WTC11 (cell line): ENCODE data around the gene JHY. TPM values are rescaled to one million over a fixed set of nuclear protein-coding genes. Genes with fewer than 3 reads are reported as not detected.

Source experiments
- ATAC-seq: fragments of 200-7000 bp; cut with Tn5 transposase; 2 replicates; pipeline ENCODE4 v1.10.0; 2021; ENCODE audit warnings: mild to moderate bottlenecking, moderate library complexity
- CTCF ChIA-PET: fragments of 300-600 bp; sonication (Branson Sonifier 250); formaldehyde crosslinking; loops from one replicate; lab custom pipeline; 2021; ENCODE audit warnings: antibody characterized with exemption; lab: Charles Lee
- POLR2A ChIA-PET: fragments of 350-600 bp; sonication (Branson Sonifier 250); formaldehyde crosslinking; loops from one replicate; lab custom pipeline; 2021; ENCODE audit warnings: antibody characterized with exemption; lab: Charles Lee
- DNase-seq: peaks from one replicate; pipeline ENCODE4 v3.0.0; 2021; ENCODE audit warnings: low spot score
- H3K27ac Mint-ChIP-seq: 2 replicates; pipeline ENCODE4 v1.8.0; 2021; ENCODE audit warnings: mixed read lengths
- H3K27me3 Mint-ChIP-seq: 2 replicates; pipeline ENCODE4 v1.8.0; 2021; ENCODE audit warnings: low read depth, mild to moderate bottlenecking, moderate library complexity, mixed read lengths
- H3K36me3 Mint-ChIP-seq: 2 replicates; pipeline ENCODE4 v1.8.0; 2021; ENCODE audit warnings: mixed read lengths
- H3K4me1 Mint-ChIP-seq: 2 replicates; pipeline ENCODE4 v1.8.0; 2022; ENCODE audit warnings: mixed read lengths
- H3K4me3 Mint-ChIP-seq: 2 replicates; pipeline ENCODE4 v1.8.0; 2021; ENCODE audit warnings: mild to moderate bottlenecking, moderate library complexity, mixed read lengths
- H3K9me3 Mint-ChIP-seq: 2 replicates; pipeline ENCODE4 v1.8.0; 2021; ENCODE audit warnings: mixed read lengths
- AR ChIP-seq: fragments of 250-450 bp; sonication (Bioruptor Pico); IDR thresholded peaks from 2 replicates; pipeline ENCODE4 v1.9.0; 2021; ENCODE audit warnings: mild to moderate bottlenecking
- CBFB ChIP-seq: sonication (generic); formaldehyde crosslinking; IDR thresholded peaks from 2 replicates; pipeline ENCODE4 v1.8.1; 2022; ENCODE audit warnings: mild to moderate bottlenecking, low read depth, missing genetic modification reagents
- ELF4 ChIP-seq: sonication (generic); formaldehyde crosslinking; IDR thresholded peaks from 2 replicates; pipeline ENCODE4 v1.8.1; 2022; ENCODE audit warnings: low read depth, mild to moderate bottlenecking, moderate library complexity, missing genetic modification reagents
- ESRRA ChIP-seq: sonication (generic); formaldehyde crosslinking; IDR thresholded peaks from 2 replicates; pipeline ENCODE4 v1.8.1; 2022; ENCODE audit warnings: mild to moderate bottlenecking, missing genetic modification reagents, borderline replicate concordance
- HMGA2 ChIP-seq: fragments of 250-450 bp; sonication (Bioruptor Pico); IDR thresholded peaks from 2 replicates; pipeline ENCODE4 v1.4.0; 2021; ENCODE audit warnings: mild to moderate bottlenecking, moderate library complexity
- IRF1 ChIP-seq: sonication (generic); formaldehyde crosslinking; IDR thresholded peaks from 2 replicates; pipeline ENCODE4 v1.8.0; 2023; ENCODE audit warnings: missing genetic modification reagents
- KAT7 ChIP-seq: sonication (generic); formaldehyde crosslinking; IDR thresholded peaks from 2 replicates; pipeline ENCODE4 v1.8.1; 2023; ENCODE audit warnings: missing genetic modification reagents, mild to moderate bottlenecking, borderline replicate concordance
- MXD4 ChIP-seq: fragments of 250-450 bp; sonication (Bioruptor Pico); IDR thresholded peaks from 2 replicates; pipeline ENCODE4 v1.8.0; 2021; ENCODE audit warnings: mild to moderate bottlenecking, moderate library complexity, borderline replicate concordance
- MYBL2 ChIP-seq: sonication (generic); formaldehyde crosslinking; IDR thresholded peaks from 2 replicates; pipeline ENCODE4 v1.8.1; 2023; ENCODE audit warnings: mild to moderate bottlenecking, moderate library complexity, missing genetic modification reagents
- NR1H2 ChIP-seq: sonication (generic); formaldehyde crosslinking; IDR thresholded peaks from 2 replicates; pipeline ENCODE4 v1.9.0; 2021; ENCODE audit warnings: mild to moderate bottlenecking, moderate library complexity, missing genetic modification reagents
- OVOL2 ChIP-seq: fragments of 250-450 bp; sonication (Bioruptor Pico); IDR thresholded peaks from 2 replicates; pipeline ENCODE4 v1.9.0; 2021; ENCODE audit warnings: mild to moderate bottlenecking, borderline replicate concordance
- TEAD1 ChIP-seq: sonication (generic); formaldehyde crosslinking; IDR thresholded peaks from 2 replicates; pipeline ENCODE4 v1.8.0; 2022; ENCODE audit warnings: mild to moderate bottlenecking, missing genetic modification reagents
- TEAD4 ChIP-seq: sonication (generic); formaldehyde crosslinking; IDR thresholded peaks from 2 replicates; pipeline ENCODE4 v1.8.0; 2022; ENCODE audit warnings: mild to moderate bottlenecking, missing genetic modification reagents
- ZBTB21 ChIP-seq: sonication (generic); formaldehyde crosslinking; IDR thresholded peaks from 2 replicates; pipeline ENCODE4 v1.8.1; 2023; ENCODE audit warnings: mild to moderate bottlenecking, missing genetic modification reagents, borderline replicate concordance
- ZNF121 ChIP-seq: sonication (generic); formaldehyde crosslinking; IDR thresholded peaks from 2 replicates; pipeline ENCODE4 v1.8.0; 2023; ENCODE audit warnings: missing genetic modification reagents
- total RNA-seq: library from RNA; stranded (reverse); gene quantifications from 3 replicates; pipeline ENCODE4 v1.2.3, GENCODE V29; 2021
- TF ChIP-seq, protein P1 (sequence below): sonication (generic); formaldehyde crosslinking; IDR thresholded peaks from 2 replicates; pipeline ENCODE4 v1.8.1; 2022; ENCODE audit warnings: missing genetic modification reagents, borderline replicate concordance
- TF ChIP-seq, protein P2 (sequence below): fragments of 250-450 bp; sonication (Bioruptor Pico); IDR thresholded peaks from 2 replicates; pipeline ENCODE4 v1.9.0; 2021; ENCODE audit warnings: mild to moderate bottlenecking
- TF ChIP-seq, protein P3 (sequence below): fragments of 250-450 bp; sonication (Bioruptor Pico); IDR thresholded peaks from 2 replicates; pipeline ENCODE4 v1.9.0; 2021; ENCODE audit warnings: moderate library complexity, mild to moderate bottlenecking, inconsistent platforms, borderline replicate concordance
- TF ChIP-seq, protein P4 (sequence below): sonication (generic); formaldehyde crosslinking; IDR thresholded peaks from 2 replicates; pipeline ENCODE4 v1.8.1; 2022; ENCODE audit warnings: mild to moderate bottlenecking, missing genetic modification reagents, moderate library complexity, borderline replicate concordance
- TF ChIP-seq, protein P5 (sequence below): fragments of 250-450 bp; sonication (Bioruptor Pico); conservative IDR thresholded peaks from 2 replicates; pipeline ENCODE4 v1.9.0; 2021; ENCODE audit warnings: mild to moderate bottlenecking

The JHY gene
- total RNA-seq, 1 experiment from 2014 or later = 1.6 TPM

DNA sequence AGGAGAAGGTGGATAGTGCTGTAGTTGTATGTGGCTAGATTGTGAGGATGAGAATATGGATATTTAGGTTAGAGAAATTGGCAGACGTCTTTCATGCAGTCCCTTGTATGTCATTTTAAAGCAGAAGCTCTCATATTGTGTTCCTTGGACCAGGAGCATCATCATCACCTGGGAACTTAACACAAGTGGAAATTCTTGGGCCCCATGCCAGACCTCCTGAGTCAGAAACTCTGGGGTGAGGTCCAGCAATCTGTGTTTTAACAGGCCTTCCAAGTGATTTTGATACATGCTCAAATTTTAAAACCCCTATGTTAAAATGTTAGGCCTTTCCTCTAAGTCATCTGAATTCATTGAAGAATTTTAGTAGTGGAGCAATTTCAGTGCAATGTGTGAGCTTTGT is 34.8 kb downstream of the JHY start:
- Mint-ChIP-seq H3K36me3 (no peaks in the 10 kb centered on the region), H3K27ac (no peak overlapping the region), H3K4me1 (peaks cover 13% of the 10 kb centered on the region), H3K9me3 (no peaks in the 10 kb centered on the region), H3K27me3 (no peaks in the 10 kb centered on the region), H3K4me3 (no peak overlapping the region)
- TF ChIP-seq, protein P1, sequence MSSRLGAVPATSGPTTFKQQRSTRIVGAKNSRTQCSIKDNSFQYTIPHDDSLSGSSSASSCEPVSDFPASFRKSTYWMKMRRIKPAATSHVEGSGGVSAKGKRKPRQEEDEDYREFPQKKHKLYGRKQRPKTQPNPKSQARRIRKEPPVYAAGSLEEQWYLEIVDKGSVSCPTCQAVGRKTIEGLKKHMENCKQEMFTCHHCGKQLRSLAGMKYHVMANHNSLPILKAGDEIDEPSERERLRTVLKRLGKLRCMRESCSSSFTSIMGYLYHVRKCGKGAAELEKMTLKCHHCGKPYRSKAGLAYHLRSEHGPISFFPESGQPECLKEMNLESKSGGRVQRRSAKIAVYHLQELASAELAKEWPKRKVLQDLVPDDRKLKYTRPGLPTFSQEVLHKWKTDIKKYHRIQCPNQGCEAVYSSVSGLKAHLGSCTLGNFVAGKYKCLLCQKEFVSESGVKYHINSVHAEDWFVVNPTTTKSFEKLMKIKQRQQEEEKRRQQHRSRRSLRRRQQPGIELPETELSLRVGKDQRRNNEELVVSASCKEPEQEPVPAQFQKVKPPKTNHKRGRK (CRISPR knock-in tag) = no peak
- TF ChIP-seq IRF1 (CRISPR knock-in tag) (no peak), AR (no peak), TEAD1 (CRISPR knock-in tag) (no peak), HMGA2 (CRISPR knock-in tag) (no peak), TEAD4 (CRISPR knock-in tag) (no peak), ESRRA (no peak), MXD4 (CRISPR knock-in tag) (no peak)
- TF ChIP-seq, protein P2, sequence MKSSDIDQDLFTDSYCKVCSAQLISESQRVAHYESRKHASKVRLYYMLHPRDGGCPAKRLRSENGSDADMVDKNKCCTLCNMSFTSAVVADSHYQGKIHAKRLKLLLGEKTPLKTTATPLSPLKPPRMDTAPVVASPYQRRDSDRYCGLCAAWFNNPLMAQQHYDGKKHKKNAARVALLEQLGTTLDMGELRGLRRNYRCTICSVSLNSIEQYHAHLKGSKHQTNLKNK (CRISPR knock-in tag) = no peak
- TF ChIP-seq, protein P3, sequence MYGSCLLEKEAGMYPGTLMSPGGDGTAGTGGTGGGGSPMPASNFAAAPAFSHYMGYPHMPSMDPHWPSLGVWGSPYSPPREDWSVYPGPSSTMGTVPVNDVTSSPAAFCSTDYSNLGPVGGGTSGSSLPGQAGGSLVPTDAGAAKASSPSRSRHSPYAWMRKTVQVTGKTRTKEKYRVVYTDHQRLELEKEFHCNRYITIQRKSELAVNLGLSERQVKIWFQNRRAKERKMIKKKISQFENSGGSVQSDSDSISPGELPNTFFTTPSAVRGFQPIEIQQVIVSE (CRISPR knock-in tag) = no peak
- ATAC-seq (no peak), DNase-seq (no peak)
- ChIA-PET CTCF (interaction anchor here (0.6 to 1.5 kb wide), 7 partner anchors 9 to 330 kb away, joined by 3 to 5 read pairs (median 3); no protein-coding TSS in a partner anchor), POLR2A (no interaction called here)

DNA sequence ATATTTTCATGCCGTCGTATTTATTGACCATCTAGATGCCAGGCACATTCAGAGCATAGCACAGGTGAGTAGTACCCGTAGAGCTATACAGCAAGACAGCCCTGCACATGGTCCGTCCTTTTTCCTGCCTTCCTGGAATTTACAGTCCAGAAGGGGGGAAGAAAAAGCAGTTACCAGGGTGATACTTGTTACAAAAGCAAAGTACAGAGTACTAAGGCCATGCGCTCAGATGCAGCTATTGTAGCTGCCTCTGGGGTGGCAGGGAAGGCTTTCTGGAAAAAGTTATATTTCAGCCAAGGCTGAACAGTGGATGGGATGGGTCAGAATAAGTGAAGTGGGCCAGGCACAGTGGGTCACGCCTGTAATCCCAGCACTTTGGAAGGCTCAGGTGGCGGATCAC is 36.2 kb downstream of the JHY start:
- Mint-ChIP-seq H3K4me1 (peaks cover 13% of the 10 kb centered on the region), H3K9me3 (no peaks in the 10 kb centered on the region), H3K27ac (no peak overlapping the region), H3K36me3 (no peaks in the 10 kb centered on the region), H3K27me3 (no peaks in the 10 kb centered on the region), H3K4me3 (no peak overlapping the region)
- no peak for DNase-seq
- ChIA-PET POLR2A (no interaction called here), CTCF (interaction anchor here (1.6 kb wide), 1 partner anchor 102 kb away, joined by 3 read pairs; no protein-coding TSS in a partner anchor)
- no peak for ATAC-seq
- TF ChIP-seq ELF4 (CRISPR knock-in tag) = no peak
- TF ChIP-seq HMGA2 (CRISPR knock-in tag) = no peak
- TF ChIP-seq MXD4 (CRISPR knock-in tag) = no peak
- TF ChIP-seq MYBL2 = no peak
- no peak for TF ChIP-seq KAT7 (CRISPR knock-in tag)
- TF ChIP-seq OVOL2 (CRISPR knock-in tag) = no peak
- no peak for TF ChIP-seq CBFB
- TF ChIP-seq ZNF121 (CRISPR knock-in tag) = no peak
- TF ChIP-seq AR = no peak
- TF ChIP-seq, protein P4, sequence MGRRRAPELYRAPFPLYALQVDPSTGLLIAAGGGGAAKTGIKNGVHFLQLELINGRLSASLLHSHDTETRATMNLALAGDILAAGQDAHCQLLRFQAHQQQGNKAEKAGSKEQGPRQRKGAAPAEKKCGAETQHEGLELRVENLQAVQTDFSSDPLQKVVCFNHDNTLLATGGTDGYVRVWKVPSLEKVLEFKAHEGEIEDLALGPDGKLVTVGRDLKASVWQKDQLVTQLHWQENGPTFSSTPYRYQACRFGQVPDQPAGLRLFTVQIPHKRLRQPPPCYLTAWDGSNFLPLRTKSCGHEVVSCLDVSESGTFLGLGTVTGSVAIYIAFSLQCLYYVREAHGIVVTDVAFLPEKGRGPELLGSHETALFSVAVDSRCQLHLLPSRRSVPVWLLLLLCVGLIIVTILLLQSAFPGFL (CRISPR knock-in tag) = no peak
- TF ChIP-seq NR1H2 (CRISPR knock-in tag) = no peak
- TF ChIP-seq, protein P5, sequence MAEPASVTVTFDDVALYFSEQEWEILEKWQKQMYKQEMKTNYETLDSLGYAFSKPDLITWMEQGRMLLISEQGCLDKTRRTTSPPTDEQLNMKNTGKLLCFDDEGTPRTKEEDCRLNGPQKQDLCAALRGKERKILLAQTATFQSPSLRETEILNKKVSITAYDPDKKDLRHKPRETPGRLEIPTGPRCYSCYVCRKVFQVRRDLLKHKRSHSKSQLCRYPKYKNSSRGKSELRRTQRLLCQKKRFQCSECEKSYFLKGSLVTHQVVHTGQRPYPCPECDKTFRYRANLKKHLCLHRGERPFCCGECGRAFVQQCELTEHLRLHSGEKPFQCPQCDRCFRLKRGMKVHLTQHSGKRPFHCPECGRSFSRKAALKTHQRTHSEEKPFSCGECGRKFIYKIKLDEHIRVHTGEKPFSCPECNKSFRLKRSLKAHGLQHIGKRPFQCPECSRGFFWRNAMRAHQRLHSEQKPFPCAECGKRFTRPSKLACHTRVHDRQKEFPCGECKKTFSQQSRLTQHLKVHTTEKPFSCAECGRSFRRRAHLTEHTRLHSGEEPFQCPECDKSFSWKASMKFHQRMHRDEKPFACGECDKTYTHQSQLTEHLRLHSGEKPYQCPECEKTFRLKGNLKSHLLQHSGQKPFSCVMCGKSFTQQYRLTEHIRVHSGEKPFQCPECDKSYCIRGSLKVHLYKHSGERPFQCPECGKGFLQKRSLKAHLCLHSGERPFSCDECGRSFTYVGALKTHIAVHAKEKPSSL (CRISPR knock-in tag) = no peak
- no peak for TF ChIP-seq ZBTB21
